H9 (cell line): ENCODE results near the gene RUVBL1. TPM values are rescaled to one million over a fixed set of nuclear protein-coding genes. Genes with fewer than 3 reads are reported as not detected.

Experiments used
- DNase-seq: peaks from one replicate; pipeline ENCODE4 v3.0.0-alpha.2; 2017
- H2AFZ ChIP-seq: one replicate; pipeline ENCODE4 v1.6.1; 2013; ENCODE audit warnings: mild to moderate bottlenecking, low read length, control low read depth, moderate library complexity
- H2AK5ac ChIP-seq: 2 replicates; pipeline ENCODE4 v1.6.1; 2013; ENCODE audit warnings: low read length, control low read depth, mixed read lengths; ENCODE audit not compliant: insufficient read length
- H2BK120ac ChIP-seq: one replicate; pipeline ENCODE4 v1.6.1; 2013; ENCODE audit warnings: low read depth, mild to moderate bottlenecking, low read length, control low read depth, inconsistent platforms; ENCODE audit not compliant: poor library complexity, severe bottlenecking
- H2BK12ac ChIP-seq: 2 replicates; pipeline ENCODE4 v1.6.1; 2013; ENCODE audit warnings: low read length, control low read depth, mixed read lengths, low read depth; ENCODE audit not compliant: insufficient read length
- H2BK15ac ChIP-seq: 2 replicates; pipeline ENCODE4 v1.6.1; 2013; ENCODE audit warnings: low read depth, low read length, control low read depth
- H2BK20ac ChIP-seq: one replicate; pipeline ENCODE4 v1.6.1; 2013; ENCODE audit warnings: low read depth, mild to moderate bottlenecking, low read length, control low read depth, inconsistent platforms; ENCODE audit not compliant: poor library complexity, severe bottlenecking
- H2BK5ac ChIP-seq: 2 replicates; pipeline ENCODE4 v1.6.1; 2013; ENCODE audit warnings: low read length, control low read depth, mixed read lengths; ENCODE audit not compliant: insufficient read length
- H3K14ac ChIP-seq: 2 replicates; pipeline ENCODE4 v1.6.1; 2013; ENCODE audit warnings: low read length, control low read depth; ENCODE audit not compliant: insufficient read depth
- H3K18ac ChIP-seq: 2 replicates; pipeline ENCODE4 v1.6.1; 2013; ENCODE audit warnings: low read depth, mild to moderate bottlenecking, mixed read lengths, low read length, control low read depth; ENCODE audit not compliant: insufficient read length
- H3K23ac ChIP-seq: 2 replicates; pipeline ENCODE4 v1.6.1; 2013; ENCODE audit warnings: low read length, control low read depth, mixed read lengths, low read depth; ENCODE audit not compliant: insufficient read length
- H3K23me2 ChIP-seq: 2 replicates; pipeline ENCODE4 v1.6.1; 2013; ENCODE audit warnings: low read depth, mild to moderate bottlenecking, mixed read lengths, low read length, control low read depth; ENCODE audit not compliant: insufficient read length, poor library complexity, severe bottlenecking
- H3K27ac ChIP-seq: 2 replicates; pipeline ENCODE4 v1.5.1; 2013; ENCODE audit warnings: low read length, control low read depth, mixed read lengths, low read depth; ENCODE audit not compliant: insufficient read length
- H3K27me3 ChIP-seq: 2 replicates; pipeline ENCODE4 v1.6.1; 2013; ENCODE audit warnings: low read length, control low read depth, inconsistent platforms; ENCODE audit not compliant: insufficient read depth
- H3K4ac ChIP-seq: 2 replicates; pipeline ENCODE4 v1.6.1; 2013; ENCODE audit warnings: low read depth, mild to moderate bottlenecking, control low read depth, inconsistent platforms, low read length, moderate library complexity
- H3K4me1 ChIP-seq: 2 replicates; pipeline ENCODE4 v1.6.1; 2013; ENCODE audit warnings: low read length, control low read depth, inconsistent platforms; ENCODE audit not compliant: insufficient read depth
- H3K4me2 ChIP-seq: 2 replicates; pipeline ENCODE4 v1.6.1; 2013; ENCODE audit warnings: low read length, control low read depth, mixed read lengths; ENCODE audit not compliant: insufficient read length, insufficient read depth
- H3K56ac ChIP-seq: 2 replicates; pipeline ENCODE4 v1.6.1; 2013; ENCODE audit warnings: low read depth, mild to moderate bottlenecking, mixed read lengths, low read length, control low read depth; ENCODE audit not compliant: insufficient read length
- H3K79me1 ChIP-seq: 2 replicates; pipeline ENCODE4 v1.6.1; 2013; ENCODE audit warnings: low read depth, mild to moderate bottlenecking, moderate library complexity, low read length, control low read depth, inconsistent platforms; ENCODE audit not compliant: insufficient read depth, poor library complexity, severe bottlenecking
- H3K79me2 ChIP-seq: 2 replicates; pipeline ENCODE4 v1.6.1; 2013; ENCODE audit warnings: low read length, control low read depth, inconsistent platforms; ENCODE audit not compliant: insufficient read depth
- H3K9ac ChIP-seq: 2 replicates; pipeline ENCODE4 v1.6.1; 2013; ENCODE audit warnings: low read length, control low read depth, mixed read lengths; ENCODE audit not compliant: insufficient read length; ENCODE audit errors: extremely low read depth
- H3K9me3 ChIP-seq: one replicate; pipeline ENCODE4 v1.6.1; 2013; ENCODE audit warnings: low read depth, low read length, inconsistent platforms; ENCODE audit not compliant: control insufficient read depth
- H3T11ph ChIP-seq: one replicate; pipeline ENCODE4 v1.6.1; 2013; ENCODE audit warnings: mild to moderate bottlenecking, low read length, control low read depth, inconsistent platforms
- H4K20me1 ChIP-seq: one replicate; pipeline ENCODE4 v1.6.1; 2013; ENCODE audit not compliant: control insufficient read depth, insufficient read length, insufficient read depth
- H4K5ac ChIP-seq: 2 replicates; pipeline ENCODE4 v1.6.1; 2013; ENCODE audit warnings: low read depth, mild to moderate bottlenecking, mixed read lengths, low read length, control low read depth; ENCODE audit not compliant: insufficient read length
- H4K8ac ChIP-seq: replicated peaks from 2 replicates; pipeline ENCODE4 v1.6.1; 2013; ENCODE audit warnings: low read length, control low read depth, mixed read lengths, low read depth; ENCODE audit not compliant: insufficient read length
- H4K91ac ChIP-seq: 2 replicates; pipeline ENCODE4 v1.6.1; 2013; ENCODE audit warnings: low read depth, mild to moderate bottlenecking, moderate library complexity, mixed read lengths, low read length, control low read depth; ENCODE audit not compliant: insufficient read length
- H3K27ac Mint-ChIP-seq, 3 experiments: 2 replicates in 2 of 3; 3 replicates in 1 of 3; pipeline ENCODE4 v1.8.0; 2020 to 2021; ENCODE audit warnings: mixed read lengths in 3 of 3, mild to moderate bottlenecking in 1 of 3, moderate library complexity in 1 of 3
- H3K27me3 Mint-ChIP-seq: 2 replicates; pipeline ENCODE4 v1.8.0; 2021; ENCODE audit warnings: low read depth, mild to moderate bottlenecking, moderate library complexity, mixed read lengths
- H3K36me3 Mint-ChIP-seq, 3 experiments: 2 replicates in 2 of 3; 3 replicates in 1 of 3; pipeline ENCODE4 v1.8.0; 2020 to 2021; ENCODE audit warnings: low read depth in 3 of 3, mixed read lengths in 3 of 3; ENCODE audit not compliant: insufficient read depth in 1 of 3
- H3K4me1 Mint-ChIP-seq, 2 experiments: 2 replicates each; pipeline ENCODE4 v1.8.0; 2020; ENCODE audit warnings: mixed read lengths in 2 of 2
- H3K4me3 Mint-ChIP-seq, 2 experiments: 2 replicates in 1 of 2; 3 replicates in 1 of 2; pipeline ENCODE4 v1.8.0; 2020 to 2021; ENCODE audit warnings: mild to moderate bottlenecking in 2 of 2, mixed read lengths in 2 of 2, moderate library complexity in 1 of 2
- H3K9me3 Mint-ChIP-seq, 2 experiments: 2 replicates in 1 of 2; 3 replicates in 1 of 2; pipeline ENCODE4 v1.8.0; 2020; ENCODE audit warnings: mild to moderate bottlenecking in 2 of 2, mixed read lengths in 2 of 2, moderate library complexity in 1 of 2
- WGBS: extraction: QIAGEN DNeasy Blood & Tissue Kit; methylation state at CpG from one replicate; pipeline ENCODE4 v1.1.7; 2013; ENCODE audit warnings: missing lambda C conversion rate, low lambda C conversion rate, mixed read lengths; ENCODE audit not compliant: insufficient read length; ENCODE audit errors: extremely low coverage; 5-methylcytosine and 5-hydroxymethylcytosine counted together
- total RNA-seq: library from RNA; stranded (reverse); gene quantifications from 2 replicates; pipeline ENCODE4 v1.2.1, GENCODE V29; 2021
- TF ChIP-seq, protein P1 (sequence below): fragments of 200-600 bp; sonication (generic); conservative IDR thresholded peaks from 3 replicates; pipeline ENCODE4 v1.8.0; 2021; ENCODE audit warnings: antibody characterized with exemption, mild to moderate bottlenecking

The RUVBL1 gene
- total RNA-seq, 1 experiment from 2014 or later, result 99.6 TPM

GRCh38 chr3:128075522-128076482, 47.8 kb downstream of the RUVBL1 start:
- Histone ChIP-seq H3K23me2 (peaks cover 12% of the 10 kb centered on the region), H2BK5ac (no peak overlapping the region), H4K20me1 (no peaks in the 10 kb centered on the region), H4K5ac (no peak overlapping the region), H2BK20ac (no peak overlapping the region), H3K9ac (no peak overlapping the region), H3K4ac (no peak overlapping the region), H3K79me2 (no peaks in the 10 kb centered on the region), H4K8ac (no peak overlapping the region), H3K9me3 (no peaks in the 10 kb centered on the region), H3T11ph (no peak overlapping the region), H3K27ac (no peak overlapping the region), H3K56ac (no peak overlapping the region), H4K91ac (no peak overlapping the region), H2AK5ac (no peak overlapping the region), H2BK12ac (no peak overlapping the region), H2BK15ac (no peak overlapping the region), H3K27me3 (no peaks in the 10 kb centered on the region), H3K4me1 (peaks cover 6% of the 10 kb centered on the region; the same call in 1 of the 2 replicates), H3K18ac (no peak overlapping the region), H3K4me2 (peak overlapping the region; percentile 53), H3K23ac (no peak overlapping the region), H3K79me1 (no peaks in the 10 kb centered on the region), H2BK120ac (no peak overlapping the region), H3K14ac (no peak overlapping the region), H2AFZ (no peak overlapping the region)
- H3K4me3 Mint-ChIP-seq, result peak overlapping the region; percentile 72 to 82
- H3K27me3 Mint-ChIP-seq, result peaks cover 13% of the 10 kb centered on the region
- no CpG with 5 or more reads among the region's 78 CpGs for WGBS
- TF ChIP-seq, protein P1, sequence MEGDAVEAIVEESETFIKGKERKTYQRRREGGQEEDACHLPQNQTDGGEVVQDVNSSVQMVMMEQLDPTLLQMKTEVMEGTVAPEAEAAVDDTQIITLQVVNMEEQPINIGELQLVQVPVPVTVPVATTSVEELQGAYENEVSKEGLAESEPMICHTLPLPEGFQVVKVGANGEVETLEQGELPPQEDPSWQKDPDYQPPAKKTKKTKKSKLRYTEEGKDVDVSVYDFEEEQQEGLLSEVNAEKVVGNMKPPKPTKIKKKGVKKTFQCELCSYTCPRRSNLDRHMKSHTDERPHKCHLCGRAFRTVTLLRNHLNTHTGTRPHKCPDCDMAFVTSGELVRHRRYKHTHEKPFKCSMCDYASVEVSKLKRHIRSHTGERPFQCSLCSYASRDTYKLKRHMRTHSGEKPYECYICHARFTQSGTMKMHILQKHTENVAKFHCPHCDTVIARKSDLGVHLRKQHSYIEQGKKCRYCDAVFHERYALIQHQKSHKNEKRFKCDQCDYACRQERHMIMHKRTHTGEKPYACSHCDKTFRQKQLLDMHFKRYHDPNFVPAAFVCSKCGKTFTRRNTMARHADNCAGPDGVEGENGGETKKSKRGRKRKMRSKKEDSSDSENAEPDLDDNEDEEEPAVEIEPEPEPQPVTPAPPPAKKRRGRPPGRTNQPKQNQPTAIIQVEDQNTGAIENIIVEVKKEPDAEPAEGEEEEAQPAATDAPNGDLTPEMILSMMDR, result peak; percentile 98
- H3K4me1 Mint-ChIP-seq, result peaks cover 11 to 15% of the 10 kb centered on the region in 2 experiments
- H3K9me3 Mint-ChIP-seq, result no peaks in the 10 kb centered on the region
- H3K27ac Mint-ChIP-seq, result peak overlapping the region; percentile 75 to 87 (median 79); a peak in 4 of 7 replicates
- peaks cover 7 to 40% (median 24%) of the 10 kb centered on the region in 3 experiments; a peak in 6 of 7 replicates for H3K36me3 Mint-ChIP-seq
- DNase-seq, result peak; percentile 93
